GM20000 (cell line): Measurements from ENCODE around the gene OVCA2.

Experiments
- DNase-seq: peaks from one replicate; pipeline ENCODE4 v3.0.0; 2012; ENCODE audit warnings: low spot score
- CTCF ChIP-seq: IDR thresholded peaks from 2 replicates; pipeline ENCODE4 v1.5.1; 2012; ENCODE audit warnings: mild to moderate bottlenecking, control low read depth; ENCODE audit errors: extremely low read depth, missing control alignments

The OVCA2 gene

GRCh38 chr17:2023692-2024571 lies 17.9 kb upstream of the OVCA2 start:
- no peak for TF ChIP-seq CTCF
- no peak for DNase-seq

- no peak for DNase-seq
- TF ChIP-seq CTCF = no peak
Measured at GRCh38 chr17:2024572-2025219, 17.1 kb upstream of the OVCA2 start.

- TF ChIP-seq CTCF = no peak
- DNase-seq = peak; percentile 78
Measured at GRCh38 chr17:2025220-2025621, 16.6 kb upstream of the OVCA2 start, which contains the start of gene RTN4RL1. Gene RTN4RL1 (minus strand): TSS chr17:2025334. CDS start chr17:2024865, 469 bp downstream.

- DNase-seq = peak; percentile 68
- no peak for TF ChIP-seq CTCF
Measured at GRCh38 chr17:2025622-2026309, 16.1 kb upstream of the OVCA2 start.

- DNase-seq = no peak
- no peak for TF ChIP-seq CTCF
Measured at GRCh38 chr17:2027528-2028233, 14.1 kb upstream of the OVCA2 start.

- no peak for TF ChIP-seq CTCF
- no peak for DNase-seq
Measured at GRCh38 chr17:2028234-2028614, 13.6 kb upstream of the OVCA2 start.
